Panc1 (cell line): ENCODE data around the gene DCAF17. TPM values are rescaled to one million over a fixed set of nuclear protein-coding genes. Genes with fewer than 3 reads are reported as not detected.

Source experiments
- ATAC-seq: fragments of 200-7000 bp; cut with Tn5 transposase; 2 replicates; pipeline ENCODE4 v1.9.1; 2020; ENCODE audit warnings: mild to moderate bottlenecking, moderate library complexity
- BruUV-seq: library from RNA; stranded (reverse); fragments of 400-500 nt; replicated peaks from 2 replicates; lab custom pipeline; 2021; lab: Mats Ljungman, UMichigan
- CTCF ChIA-PET: fragments of 300-600 bp; sonication (Branson Sonifier 250); formaldehyde crosslinking; loops from one replicate; lab custom pipeline; 2022; ENCODE audit warnings: antibody characterized with exemption; lab: Charles Lee
- POLR2A ChIA-PET: fragments of 300-600 bp; sonication (Branson Sonifier 250); formaldehyde crosslinking; loops from one replicate; lab custom pipeline; 2022; ENCODE audit warnings: antibody characterized with exemption; lab: Charles Lee
- DNase-seq: peaks from one replicate; pipeline ENCODE4 v3.0.0-alpha.2; 2010; ENCODE audit warnings: low read depth, low spot score
- H3K27ac ChIP-seq: 2 replicates; pipeline ENCODE4 v1.5.1; 2011; ENCODE audit warnings: mild to moderate bottlenecking, low read length, inconsistent platforms
- H3K27me3 ChIP-seq: fragments of 200-500 bp; sonication (Bioruptor generic); 2 replicates; pipeline ENCODE4 v1.6.0; 2014; ENCODE audit warnings: low read length, inconsistent platforms; ENCODE audit not compliant: control insufficient read depth, insufficient read depth
- H3K36me3 ChIP-seq: fragments of 200-500 bp; sonication (Bioruptor generic); 2 replicates; pipeline ENCODE4 v1.5.1; 2014; ENCODE audit warnings: inconsistent platforms, mild to moderate bottlenecking, low read length, moderate library complexity; ENCODE audit not compliant: control insufficient read depth, insufficient read depth
- H3K4me1 ChIP-seq: 2 replicates; pipeline ENCODE4 v1.5.1; 2011; ENCODE audit warnings: inconsistent platforms, mild to moderate bottlenecking, low read length, moderate library complexity; ENCODE audit not compliant: control insufficient read depth, insufficient read depth
- H3K4me3 ChIP-seq, 2 experiments: 2 replicates each; pipeline ENCODE4 v1.5.1; 2011 to 2012; ENCODE audit warnings: low read depth in 2 of 2, low read length in 2 of 2, mild to moderate bottlenecking in 2 of 2, inconsistent platforms in 1 of 2, moderate library complexity in 1 of 2
- H3K9me3 ChIP-seq: fragments of 200-500 bp; sonication (Bioruptor generic); 2 replicates; pipeline ENCODE4 v1.5.1; 2014; ENCODE audit warnings: low read depth, mild to moderate bottlenecking, inconsistent platforms, low read length, moderate library complexity; ENCODE audit not compliant: control insufficient read depth, insufficient read depth
- CTCF ChIP-seq: fragments of 450-650 bp; IDR thresholded peaks from 2 replicates; pipeline ENCODE4 v1.5.1; 2017; ENCODE audit warnings: mild to moderate bottlenecking
- POLR2AphosphoS5 ChIP-seq: IDR thresholded peaks from 2 replicates; pipeline ENCODE4 v1.6.1; 2012; ENCODE audit warnings: mild to moderate bottlenecking, low read depth, low read length, moderate library complexity
- REST ChIP-seq, 2 experiments: IDR thresholded peaks; 2 replicates each; pipeline ENCODE4 v1.6.1; 2011 to 2012; ENCODE audit warnings: low read depth in 2 of 2, control low read depth in 1 of 2, low read length in 1 of 2, mild to moderate bottlenecking in 1 of 2, moderate library complexity in 1 of 2; ENCODE audit not compliant: insufficient read depth in 1 of 2
- SIN3A ChIP-seq: IDR thresholded peaks from 2 replicates; pipeline ENCODE4 v1.6.1; 2012; ENCODE audit warnings: low read depth, mild to moderate bottlenecking, low read length, moderate library complexity, borderline replicate concordance; ENCODE audit not compliant: insufficient read depth
- TCF7L2 ChIP-seq: IDR thresholded peaks from 2 replicates; pipeline ENCODE4 v1.6.1; 2011; ENCODE audit warnings: mild to moderate bottlenecking, low read depth, low read length, inconsistent platforms
- in situ Hi-C: cut with HindIII; loops from 2 replicates; pipeline ENCODE4 v1.10.0; 2016; ENCODE audit warnings: low sequenced_read_pairs, low pct_unique_long_range_greater_than_20kb
- intact Hi-C: fragments of 100-400 bp; cut with micrococcal nuclease; formaldehyde crosslinking; loops from one replicate; pipeline ENCODE4 v1.10.0; 2022; ENCODE audit not compliant: unreplicated experiment
- total RNA-seq: library from RNA; stranded (reverse); gene quantifications from one replicate; pipeline ENCODE4 v1.2.1, GENCODE V29; 2021; ENCODE audit not compliant: unreplicated experiment

DCAF17 gene
- total RNA-seq, 1 experiment from 2014 or later, result 19.0 TPM

- no peaks in the 10 kb centered on the region for H3K36me3 ChIP-seq
- no peaks in the 10 kb centered on the region for H3K27me3 ChIP-seq
- BruUV-seq, result no TSS peak
- H3K4me1 ChIP-seq, result peaks cover 6% of the 10 kb centered on the region
- H3K9me3 ChIP-seq, result no peaks in the 10 kb centered on the region
- H3K4me3 ChIP-seq, result no peak overlapping the region
- ChIA-PET CTCF (no interaction called here), POLR2A (interaction anchor here (0.5 kb wide), 1 partner anchor 241 kb away, joined by 4 read pairs; no protein-coding TSS in a partner anchor)
- no peak for TF ChIP-seq SIN3A
- TF ChIP-seq CTCF, result no peak
- TF ChIP-seq REST (IDR thresholded peaks at IDR 0.05; ENCODE audit: insufficient read depth in 1 of 2, low read depth in 2 of 2, low read length in 1 of 2), result no peak
- TF ChIP-seq POLR2AphosphoS5, result no peak
- TF ChIP-seq TCF7L2, result no peak
- H3K27ac ChIP-seq, result no peak overlapping the region
- in situ Hi-C loops, result no loop called here
- ATAC-seq (no peak), DNase-seq (no peak)
- intact Hi-C loops, result no loop called here
Measured at GRCh38 chr2:171389780-171390179, 44.2 kb upstream of the DCAF17 start.

GRCh38 chr2:171390941-171391516, 43.0 kb upstream of the DCAF17 start:
- ChIA-PET POLR2A (no interaction called here), CTCF (no interaction called here)
- in situ Hi-C loops, result no loop called here
- Histone ChIP-seq H3K27ac (no peak overlapping the region), H3K4me3 (no peak overlapping the region), H3K4me1 (peaks cover 6% of the 10 kb centered on the region), H3K27me3 (no peaks in the 10 kb centered on the region), H3K36me3 (no peaks in the 10 kb centered on the region), H3K9me3 (no peaks in the 10 kb centered on the region)
- DNase-seq, result no peak
- ATAC-seq, result peak; percentile 63
- BruUV-seq, result no TSS peak
- intact Hi-C loops, result no loop called here
- TF ChIP-seq POLR2AphosphoS5, result no peak
- TF ChIP-seq SIN3A, result no peak
- no peak for TF ChIP-seq CTCF
- TF ChIP-seq REST (IDR thresholded peaks at IDR 0.05; ENCODE audit: insufficient read depth in 1 of 2, low read depth in 2 of 2, low read length in 1 of 2), result no peak
- TF ChIP-seq TCF7L2, result no peak
